K562 (cell line): ENCODE results near the gene SLC34A1. TPM values are rescaled to one million over a fixed set of nuclear protein-coding genes. Genes with fewer than 3 reads are reported as not detected.

Experiments
- ADNP ChIP-seq: fragments of 200-800 bp; sonication (Bioruptor generic); IDR thresholded peaks from 2 replicates; pipeline ENCODE4 v1.6.1; 2016; ENCODE audit warnings: missing genetic modification characterization, missing compliant biosample characterization
- KLF10 ChIP-seq: fragments of 250-450 bp; sonication (Bioruptor Pico); IDR thresholded peaks from 2 replicates; pipeline ENCODE4 v1.6.1; 2021; ENCODE audit warnings: matching md5 sums
- PML ChIP-seq: IDR thresholded peaks from 2 replicates; pipeline ENCODE4 v1.6.1; 2012; ENCODE audit warnings: low read length, inconsistent platforms
- PTTG1 ChIP-seq: fragments of 450-650 bp; IDR thresholded peaks from 2 replicates; pipeline ENCODE4 v1.6.1; 2016; ENCODE audit warnings: low read depth, mild to moderate bottlenecking, missing genetic modification characterization, missing compliant biosample characterization
- ZNF217 ChIP-seq: sonication (generic); formaldehyde crosslinking; IDR thresholded peaks from 2 replicates; pipeline ENCODE4 v1.8.0; 2022; ENCODE audit warnings: mild to moderate bottlenecking, missing genetic modification reagents
- polyA plus RNA-seq, 8 experiments: library from polyadenylated mRNA; depleted of rRNA in 4 of 8; stranded (reverse) in 5 of 8; unstranded in 3 of 8; fragments of >200 nt; fragmentation: Nextera tagmentation in 2 of 8; fragmentation: Illumina TruSeq in 1 of 8; extraction: Ambion mirVana in 2 of 8; extraction: Trizol in 1 of 8; gene quantifications; 2 replicates each; pipeline versions ENCODE4 v1.2.1 to v1.2.3, GENCODE V29; 2011 to 2014; ENCODE audit warnings: inconsistent platforms in 1 of 8, missing spikeins in 1 of 8
- total RNA-seq, 7 experiments: library from RNA; depleted of rRNA in 6 of 7; stranded (reverse); fragments of >200 nt in 6 of 7; fragmentation: Illumina TruSeq in 2 of 7; extraction: Trizol in 2 of 7; gene quantifications; 2 replicates each; pipeline versions ENCODE4 v1.2.1 to v1.2.3, GENCODE V29; 2011 to 2021; ENCODE audit warnings: low replicate concordance in 1 of 7
- TF ChIP-seq, protein P1 (sequence below): sonication (generic); formaldehyde crosslinking; IDR thresholded peaks from 2 replicates; pipeline ENCODE4 v1.8.0; 2022; ENCODE audit warnings: missing genetic modification reagents, mild to moderate bottlenecking, moderate library complexity, borderline replicate concordance
- TF ChIP-seq, protein P2 (sequence below), 2 experiments: fragments of 150-350 bp in 1 of 2; IDR thresholded peaks; 2 replicates each; pipeline ENCODE4 v1.6.1; 2012 to 2016; ENCODE audit warnings: low read depth in 2 of 2, low read length in 2 of 2, mild to moderate bottlenecking in 1 of 2, moderate library complexity in 1 of 2
- TF ChIP-seq, protein P3 (sequence below), 2 experiments: fragments of 450-650 bp in 1 of 2; sonication (generic) in 1 of 2; formaldehyde crosslinking in 1 of 2; IDR thresholded peaks in 1 of 2; conservative IDR thresholded peaks in 1 of 2; 2 replicates each; pipeline versions ENCODE4 v1.6.1 to v1.8.1; 2016 to 2023; ENCODE audit warnings: mild to moderate bottlenecking in 2 of 2, moderate library complexity in 2 of 2, inconsistent platforms in 1 of 2, missing genetic modification reagents in 1 of 2
- TF ChIP-seq, protein P4 (sequence below), 2 experiments: fragments of 200-800 bp in 1 of 2; sonication (Bioruptor generic) in 1 of 2; sonication (generic) in 1 of 2; formaldehyde crosslinking in 1 of 2; IDR thresholded peaks in 1 of 2; conservative IDR thresholded peaks in 1 of 2; 2 replicates each; pipeline versions ENCODE4 v1.5.0 to v1.6.1; 2016 to 2020; ENCODE audit warnings: missing compliant biosample characterization in 1 of 2, missing genetic modification characterization in 1 of 2, missing genetic modification reagents in 1 of 2
- TF ChIP-seq, protein P5 (sequence below): sonication (generic); formaldehyde crosslinking; IDR thresholded peaks from 2 replicates; pipeline ENCODE4 v1.8.0; 2022; ENCODE audit warnings: mild to moderate bottlenecking, missing genetic modification reagents

Gene SLC34A1
- total and polyA plus RNA-seq, 9 of the 15 experiments (the other 6 are each of a cell fraction or from before 2014, with no cell fraction given): not detected

DNA sequence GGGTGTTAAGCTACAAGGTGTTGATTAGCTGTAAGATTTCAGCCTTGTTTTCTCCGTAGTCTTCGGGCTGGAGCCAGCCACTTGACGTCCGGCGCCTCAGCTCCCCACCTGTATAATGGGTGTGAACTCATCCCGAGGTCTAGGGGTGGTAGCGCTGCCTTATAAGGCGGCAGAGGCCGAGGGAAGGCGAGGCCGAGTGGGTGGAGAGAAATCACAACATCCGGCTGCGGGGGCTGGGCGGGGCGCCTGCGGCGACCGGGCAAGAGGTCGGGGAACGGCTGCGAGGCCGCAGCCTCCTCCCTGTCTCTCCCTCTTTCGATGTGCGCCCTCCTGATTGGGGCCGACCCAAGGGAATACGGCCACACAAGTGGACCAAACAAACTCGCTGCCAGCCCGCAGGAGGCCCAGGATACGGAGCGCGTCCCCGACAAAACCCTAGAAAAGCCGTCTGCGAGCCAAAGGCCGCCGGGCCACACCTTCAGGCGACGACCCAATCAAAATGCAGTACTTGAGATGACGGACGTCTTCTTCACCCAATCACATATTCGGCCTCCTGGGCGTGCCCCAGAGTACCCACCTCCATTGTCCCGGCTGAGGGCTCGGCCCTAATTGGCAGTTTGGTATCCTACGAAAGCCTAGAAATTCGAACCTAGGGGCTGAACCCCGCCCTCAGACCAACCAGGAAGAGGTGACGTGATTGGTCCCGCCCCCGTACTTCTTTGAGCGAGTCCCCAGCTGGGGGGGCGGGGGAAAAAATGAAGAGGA, 41.7 kb downstream of the SLC34A1 start (continued):
- no peak for TF ChIP-seq PTTG1 (tag)
- peak; percentile 83; the same call in 1 of the 2 replicates for TF ChIP-seq ADNP (tag)
- peak; percentile 71; the same call in 1 of the 2 replicates for TF ChIP-seq PML
- TF ChIP-seq KLF10: no peak
- no peak for TF ChIP-seq ZNF217
- TF ChIP-seq, protein P1, sequence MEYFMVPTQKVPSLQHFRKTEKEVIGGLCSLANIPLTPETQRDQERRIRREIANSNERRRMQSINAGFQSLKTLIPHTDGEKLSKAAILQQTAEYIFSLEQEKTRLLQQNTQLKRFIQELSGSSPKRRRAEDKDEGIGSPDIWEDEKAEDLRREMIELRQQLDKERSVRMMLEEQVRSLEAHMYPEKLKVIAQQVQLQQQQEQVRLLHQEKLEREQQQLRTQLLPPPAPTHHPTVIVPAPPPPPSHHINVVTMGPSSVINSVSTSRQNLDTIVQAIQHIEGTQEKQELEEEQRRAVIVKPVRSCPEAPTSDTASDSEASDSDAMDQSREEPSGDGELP (CRISPR knock-in tag): peak; percentile 94
- TF ChIP-seq, protein P2, sequence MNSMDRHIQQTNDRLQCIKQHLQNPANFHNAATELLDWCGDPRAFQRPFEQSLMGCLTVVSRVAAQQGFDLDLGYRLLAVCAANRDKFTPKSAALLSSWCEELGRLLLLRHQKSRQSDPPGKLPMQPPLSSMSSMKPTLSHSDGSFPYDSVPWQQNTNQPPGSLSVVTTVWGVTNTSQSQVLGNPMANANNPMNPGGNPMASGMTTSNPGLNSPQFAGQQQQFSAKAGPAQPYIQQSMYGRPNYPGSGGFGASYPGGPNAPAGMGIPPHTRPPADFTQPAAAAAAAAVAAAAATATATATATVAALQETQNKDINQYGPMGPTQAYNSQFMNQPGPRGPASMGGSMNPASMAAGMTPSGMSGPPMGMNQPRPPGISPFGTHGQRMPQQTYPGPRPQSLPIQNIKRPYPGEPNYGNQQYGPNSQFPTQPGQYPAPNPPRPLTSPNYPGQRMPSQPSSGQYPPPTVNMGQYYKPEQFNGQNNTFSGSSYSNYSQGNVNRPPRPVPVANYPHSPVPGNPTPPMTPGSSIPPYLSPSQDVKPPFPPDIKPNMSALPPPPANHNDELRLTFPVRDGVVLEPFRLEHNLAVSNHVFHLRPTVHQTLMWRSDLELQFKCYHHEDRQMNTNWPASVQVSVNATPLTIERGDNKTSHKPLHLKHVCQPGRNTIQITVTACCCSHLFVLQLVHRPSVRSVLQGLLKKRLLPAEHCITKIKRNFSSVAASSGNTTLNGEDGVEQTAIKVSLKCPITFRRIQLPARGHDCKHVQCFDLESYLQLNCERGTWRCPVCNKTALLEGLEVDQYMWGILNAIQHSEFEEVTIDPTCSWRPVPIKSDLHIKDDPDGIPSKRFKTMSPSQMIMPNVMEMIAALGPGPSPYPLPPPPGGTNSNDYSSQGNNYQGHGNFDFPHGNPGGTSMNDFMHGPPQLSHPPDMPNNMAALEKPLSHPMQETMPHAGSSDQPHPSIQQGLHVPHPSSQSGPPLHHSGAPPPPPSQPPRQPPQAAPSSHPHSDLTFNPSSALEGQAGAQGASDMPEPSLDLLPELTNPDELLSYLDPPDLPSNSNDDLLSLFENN (IDR thresholded peaks at IDR 0.05; ENCODE audit: low read depth in 2 of 2, low read length in 2 of 2): 0 out of 4 replicates have a peak, but pooled peaks of 1 of the 2 experiments have one; percentile 45
- TF ChIP-seq, protein P3, sequence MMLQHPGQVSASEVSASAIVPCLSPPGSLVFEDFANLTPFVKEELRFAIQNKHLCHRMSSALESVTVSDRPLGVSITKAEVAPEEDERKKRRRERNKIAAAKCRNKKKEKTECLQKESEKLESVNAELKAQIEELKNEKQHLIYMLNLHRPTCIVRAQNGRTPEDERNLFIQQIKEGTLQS (IDR thresholded peaks at IDR 0.05): peak; percentile 20; the same call in 1 of the 2 replicates
- TF ChIP-seq, protein P3 (CRISPR knock-in tag; conservative IDR thresholded peaks at IDR 0.05): peak; percentile 58; the same call in 1 of the 2 replicates
- TF ChIP-seq, protein P4, sequence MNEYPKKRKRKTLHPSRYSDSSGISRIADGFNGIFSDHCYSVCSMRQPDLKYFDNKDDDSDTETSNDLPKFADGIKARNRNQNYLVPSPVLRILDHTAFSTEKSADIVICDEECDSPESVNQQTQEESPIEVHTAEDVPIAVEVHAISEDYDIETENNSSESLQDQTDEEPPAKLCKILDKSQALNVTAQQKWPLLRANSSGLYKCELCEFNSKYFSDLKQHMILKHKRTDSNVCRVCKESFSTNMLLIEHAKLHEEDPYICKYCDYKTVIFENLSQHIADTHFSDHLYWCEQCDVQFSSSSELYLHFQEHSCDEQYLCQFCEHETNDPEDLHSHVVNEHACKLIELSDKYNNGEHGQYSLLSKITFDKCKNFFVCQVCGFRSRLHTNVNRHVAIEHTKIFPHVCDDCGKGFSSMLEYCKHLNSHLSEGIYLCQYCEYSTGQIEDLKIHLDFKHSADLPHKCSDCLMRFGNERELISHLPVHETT (CRISPR knock-in tag; conservative IDR thresholded peaks at IDR 0.05 in 1 of 2, IDR thresholded peaks at IDR 0.05 in 1 of 2): peak in 1 of 2 experiments; percentile 43; a peak in 1 of 4 replicates
- TF ChIP-seq, protein P5, sequence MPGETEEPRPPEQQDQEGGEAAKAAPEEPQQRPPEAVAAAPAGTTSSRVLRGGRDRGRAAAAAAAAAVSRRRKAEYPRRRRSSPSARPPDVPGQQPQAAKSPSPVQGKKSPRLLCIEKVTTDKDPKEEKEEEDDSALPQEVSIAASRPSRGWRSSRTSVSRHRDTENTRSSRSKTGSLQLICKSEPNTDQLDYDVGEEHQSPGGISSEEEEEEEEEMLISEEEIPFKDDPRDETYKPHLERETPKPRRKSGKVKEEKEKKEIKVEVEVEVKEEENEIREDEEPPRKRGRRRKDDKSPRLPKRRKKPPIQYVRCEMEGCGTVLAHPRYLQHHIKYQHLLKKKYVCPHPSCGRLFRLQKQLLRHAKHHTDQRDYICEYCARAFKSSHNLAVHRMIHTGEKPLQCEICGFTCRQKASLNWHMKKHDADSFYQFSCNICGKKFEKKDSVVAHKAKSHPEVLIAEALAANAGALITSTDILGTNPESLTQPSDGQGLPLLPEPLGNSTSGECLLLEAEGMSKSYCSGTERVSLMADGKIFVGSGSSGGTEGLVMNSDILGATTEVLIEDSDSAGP: peak; percentile 74; the same call in 1 of the 2 replicates
